HCT116 (cell line): ENCODE results near the gene GNG7.

Experiments
- EZH2 ChIP-seq: fragments of 200-600 bp; sonication (generic); IDR thresholded peaks from 2 replicates; pipeline ENCODE4 v1.6.1; 2017; ENCODE audit warnings: antibody characterized with exemption, mixed run types
- EZH2phosphoT487 ChIP-seq: fragments of 200-600 bp; IDR thresholded peaks from 2 replicates; pipeline ENCODE4 v1.6.1; 2018; ENCODE audit warnings: antibody characterized with exemption, borderline replicate concordance
- FOSL1 ChIP-seq: IDR thresholded peaks from 2 replicates; pipeline ENCODE4 v1.6.1; 2012; ENCODE audit warnings: low read depth
- JUND ChIP-seq: IDR thresholded peaks from 2 replicates; pipeline ENCODE4 v1.6.1; 2012
- POLR2A ChIP-seq: IDR thresholded peaks from 2 replicates; pipeline ENCODE4 v1.7.0; 2011; ENCODE audit warnings: borderline replicate concordance; ENCODE audit not compliant: insufficient read depth, insufficient read length; ENCODE audit errors: extremely low read depth
- POLR2AphosphoS5 ChIP-seq: IDR thresholded peaks from 2 replicates; pipeline ENCODE4 v1.6.1; 2011; ENCODE audit warnings: mild to moderate bottlenecking, low read depth, low read length, moderate library complexity
- RAD21 ChIP-seq: IDR thresholded peaks from 2 replicates; pipeline ENCODE4 v1.6.1; 2012; ENCODE audit warnings: low read depth, mild to moderate bottlenecking
- TCF7L2 ChIP-seq: IDR thresholded peaks from 2 replicates; pipeline ENCODE4 v1.7.0; 2011; ENCODE audit warnings: borderline replicate concordance, inconsistent platforms; ENCODE audit not compliant: insufficient read depth, insufficient read length; ENCODE audit errors: extremely low read depth
- ZFX ChIP-seq: fragments of 450-650 bp; IDR thresholded peaks from 2 replicates; pipeline ENCODE4 v1.6.1; 2017
- TF ChIP-seq, protein P1 (sequence below), 3 experiments: fragments of 200-600 bp in 1 of 3; sonication (generic) in 1 of 3; IDR thresholded peaks in 2 of 3; conservative IDR thresholded peaks in 1 of 3; 2 replicates each; pipeline ENCODE4 v1.5.1; 2012 to 2017; ENCODE audit warnings: low read depth in 2 of 3, low read length in 2 of 3, antibody characterized with exemption in 1 of 3, borderline replicate concordance in 1 of 3, control low read depth in 1 of 3, mild to moderate bottlenecking in 1 of 3, mixed read lengths in 1 of 3, mixed run types in 1 of 3, moderate library complexity in 1 of 3; ENCODE audit not compliant: insufficient read depth in 1 of 3

DNA sequence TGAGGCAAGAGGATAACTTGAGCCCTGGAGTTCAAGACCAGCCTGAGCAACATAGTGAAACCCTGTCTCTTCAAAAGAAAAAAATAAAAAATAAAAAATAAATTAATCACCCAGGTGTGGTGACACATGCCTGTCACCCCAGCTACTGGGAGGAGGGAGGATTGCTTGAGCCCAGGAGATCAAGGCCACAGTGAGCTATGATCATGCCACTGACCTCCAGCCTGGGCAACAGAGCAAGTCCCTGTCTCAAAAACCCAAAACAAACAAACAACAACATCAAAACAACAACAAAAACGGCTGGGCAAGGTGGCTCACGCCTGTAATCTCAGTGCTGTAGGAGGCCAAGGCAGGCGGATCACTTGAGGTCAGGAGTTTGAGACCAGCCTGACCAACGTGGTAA is 41.6 kb upstream of the GNG7 start:
- no peak for TF ChIP-seq POLR2AphosphoS5
- no peak for TF ChIP-seq EZH2phosphoT487
- no peak for TF ChIP-seq POLR2A
- no peak for TF ChIP-seq ZFX
- TF ChIP-seq, protein P1, sequence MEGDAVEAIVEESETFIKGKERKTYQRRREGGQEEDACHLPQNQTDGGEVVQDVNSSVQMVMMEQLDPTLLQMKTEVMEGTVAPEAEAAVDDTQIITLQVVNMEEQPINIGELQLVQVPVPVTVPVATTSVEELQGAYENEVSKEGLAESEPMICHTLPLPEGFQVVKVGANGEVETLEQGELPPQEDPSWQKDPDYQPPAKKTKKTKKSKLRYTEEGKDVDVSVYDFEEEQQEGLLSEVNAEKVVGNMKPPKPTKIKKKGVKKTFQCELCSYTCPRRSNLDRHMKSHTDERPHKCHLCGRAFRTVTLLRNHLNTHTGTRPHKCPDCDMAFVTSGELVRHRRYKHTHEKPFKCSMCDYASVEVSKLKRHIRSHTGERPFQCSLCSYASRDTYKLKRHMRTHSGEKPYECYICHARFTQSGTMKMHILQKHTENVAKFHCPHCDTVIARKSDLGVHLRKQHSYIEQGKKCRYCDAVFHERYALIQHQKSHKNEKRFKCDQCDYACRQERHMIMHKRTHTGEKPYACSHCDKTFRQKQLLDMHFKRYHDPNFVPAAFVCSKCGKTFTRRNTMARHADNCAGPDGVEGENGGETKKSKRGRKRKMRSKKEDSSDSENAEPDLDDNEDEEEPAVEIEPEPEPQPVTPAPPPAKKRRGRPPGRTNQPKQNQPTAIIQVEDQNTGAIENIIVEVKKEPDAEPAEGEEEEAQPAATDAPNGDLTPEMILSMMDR (IDR thresholded peaks at IDR 0.05 in 2 of 3, conservative IDR thresholded peaks at IDR 0.05 in 1 of 3; ENCODE audit: borderline replicate concordance in 1 of 3, insufficient read depth in 1 of 3, low read depth in 2 of 3, low read length in 2 of 3): no peak
- TF ChIP-seq EZH2: no peak
- no peak for TF ChIP-seq RAD21
- no peak for TF ChIP-seq JUND
- no peak for TF ChIP-seq FOSL1
- TF ChIP-seq TCF7L2: no peak
